ENCODE measurements around the gene FOXK2.

GRCh38 chr17:82568997-82569393 lies 49.5 kb downstream of the FOXK2 start:
- TF ChIP-seq SUZ12 (IDR thresholded peaks at IDR 0.05; ENCODE audit: extremely low read depth, insufficient read depth, insufficient read length) (no peak), YY1 (IDR thresholded peaks at IDR 0.05; ENCODE audit: insufficient read depth, insufficient read length) (no peak)
